Right ventricle myocardium inferior (tissue), 1 donor: ENCODE data around the gene KIAA1217. TPM values are rescaled to one million over a fixed set of nuclear protein-coding genes. Genes with fewer than 3 reads are reported as not detected.

Experiments
- ATAC-seq: fragments of 200-7000 bp; cut with Tn5 transposase; one replicate; pipeline ENCODE4 v1.9.1; 2020; ENCODE audit warnings: mild to moderate bottlenecking, moderate library complexity
- DNase-seq: peaks from one replicate; pipeline ENCODE4 v3.0.0; 2021; ENCODE audit errors: missing footprints
- intact Hi-C: fragments of 100-400 bp; cut with DNase I; formaldehyde crosslinking; loops from one replicate; pipeline ENCODE4 v1.11.0; 2022
- microRNA-seq: library from miRNA; unstranded; fragments of <30 nt; microRNA quantifications from one replicate; pipeline ENCODE4 v1.2.0, GENCODE V29; 2020
- total RNA-seq: library from RNA; stranded (reverse); fragmentation: NEBNext Ultra II Directional; extraction: Animal tissue kit (Norgen Biotek cat#: 25700); gene quantifications from one replicate; pipeline ENCODE4 v1.2.1, GENCODE V29; 2021
- donor health status: DM: no; HTN: yes; CAD: no; lungs with severe emphysema.

KIAA1217 gene
- total RNA-seq, 1 donor from 2014 or later: 45.0 TPM

DNA sequence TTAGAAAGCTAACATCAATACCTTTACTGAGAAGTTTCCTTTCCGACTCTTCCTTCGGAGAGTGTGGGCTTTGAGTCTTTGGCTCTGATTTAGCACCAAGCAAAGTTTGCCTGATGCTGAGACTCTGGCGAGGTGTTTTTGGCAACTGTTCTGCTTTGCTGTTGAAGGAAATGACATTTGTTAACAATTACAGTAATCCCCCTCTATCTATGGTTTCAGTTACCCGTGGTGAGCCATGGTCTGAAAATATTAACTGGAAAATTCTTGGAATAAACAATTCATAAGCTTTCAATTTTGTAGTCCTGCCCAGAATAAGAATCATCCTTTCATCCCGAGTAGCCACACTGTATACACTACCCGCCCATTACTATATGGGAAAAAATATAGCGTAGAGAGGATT, 388.5 kb downstream of the KIAA1217 start:
- intact Hi-C loops: no loop called here
- no peak for ATAC-seq
- no peak for DNase-seq

Small RNA genes within 50 kb of the gene (microRNA-seq; reads per million reads assigned to microRNA genes)
- not detected for gene MIR603
